Activated T-helper 1 cell treated with anti-CD3 and anti-CD28 coated beads, Interleukin-12 subunit alpha, Interleukin-12 subunit beta, Interleukin-2, Interleukin-4 antibody, amounts not matched to agents 30 ng/mL and 10 ng/mL and 1 ng/mL, durations not matched to agents 14 hours and 24 hours and 36 hours (primary cell): ENCODE results near the gene MTSS2. TPM values are rescaled to one million over a fixed set of nuclear protein-coding genes. Genes with fewer than 3 reads are reported as not detected.

Experiments used
- DNase-seq: peaks from one replicate; pipeline ENCODE4 v3.0.0; 2021; ENCODE audit warnings: low spot score
- H3K27ac Mint-ChIP-seq: one replicate; pipeline ENCODE4 v1.8.0; 2021; ENCODE audit warnings: mild to moderate bottlenecking, mixed read lengths
- H3K27me3 Mint-ChIP-seq: one replicate; pipeline ENCODE4 v1.8.0; 2022; ENCODE audit warnings: mild to moderate bottlenecking, moderate library complexity, mixed read lengths; ENCODE audit not compliant: insufficient read depth
- H3K36me3 Mint-ChIP-seq: one replicate; pipeline ENCODE4 v1.8.0; 2021; ENCODE audit warnings: low read depth, mixed read lengths
- H3K4me1 Mint-ChIP-seq: one replicate; pipeline ENCODE4 v1.8.0; 2021; ENCODE audit warnings: low read depth, mixed read lengths
- H3K4me3 Mint-ChIP-seq: one replicate; pipeline ENCODE4 v1.8.0; 2021; ENCODE audit warnings: mild to moderate bottlenecking, moderate library complexity, mixed read lengths
- H3K9me3 Mint-ChIP-seq: one replicate; pipeline ENCODE4 v1.8.0; 2021; ENCODE audit warnings: mixed read lengths
- intact Hi-C: fragments of 100-400 bp; cut with micrococcal nuclease; formaldehyde crosslinking; loops from one replicate; pipeline ENCODE4 v1.15.1; 2024
- total RNA-seq: library from RNA; stranded (reverse); gene quantifications from 2 replicates; pipeline ENCODE4 v1.2.3, GENCODE V29; 2022

Gene MTSS2
- total RNA-seq, 1 donor from 2014 or later: 2.0 TPM

DNA sequence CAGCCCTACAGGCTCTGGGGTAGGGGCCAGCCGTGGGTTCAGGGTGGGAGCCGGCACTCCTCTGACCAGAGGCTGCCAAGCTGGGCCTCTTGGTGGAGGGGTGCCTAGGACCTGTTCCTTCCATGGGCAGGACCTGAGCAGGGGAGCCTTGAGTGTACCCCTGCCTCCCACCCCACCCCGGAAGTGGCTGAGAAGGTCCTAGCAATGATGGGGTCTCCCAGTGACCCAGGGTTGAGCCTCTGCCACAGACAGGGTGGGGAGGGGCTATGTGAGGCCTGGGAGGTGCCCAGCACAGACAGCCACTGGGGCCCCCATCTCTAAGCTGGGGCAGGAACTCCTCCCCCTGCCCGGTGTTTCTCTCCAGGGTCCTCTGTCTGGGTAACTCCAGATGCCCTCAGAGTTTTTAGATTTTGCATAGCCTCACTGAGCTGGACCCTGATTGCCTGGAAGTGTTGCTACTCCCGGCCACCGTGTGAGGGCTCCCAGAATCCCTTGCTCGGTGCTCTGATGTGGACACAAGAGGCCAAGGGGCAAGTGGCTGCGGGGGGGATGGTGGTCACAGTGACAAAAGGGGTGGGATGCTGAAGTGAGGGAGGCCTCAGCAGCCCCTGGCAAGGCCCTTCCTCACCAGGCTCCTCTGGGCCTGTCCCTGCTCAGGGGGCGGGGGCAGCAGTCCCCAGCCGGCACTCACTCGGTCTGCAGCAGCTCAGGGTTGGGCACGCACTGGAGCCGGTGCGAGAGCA is 6.4 kb upstream of the MTSS2 start:
- peaks cover 2% of the 10 kb centered on the region for H3K36me3 Mint-ChIP-seq
- peaks cover 13% of the 10 kb centered on the region for H3K4me1 Mint-ChIP-seq
- H3K4me3 Mint-ChIP-seq: no peak overlapping the region
- no peak overlapping the region for H3K27ac Mint-ChIP-seq
- DNase-seq: no peak
- intact Hi-C loops: no loop called here
- no peaks in the 10 kb centered on the region for H3K9me3 Mint-ChIP-seq
- peaks cover 3% of the 10 kb centered on the region for H3K27me3 Mint-ChIP-seq

DNA sequence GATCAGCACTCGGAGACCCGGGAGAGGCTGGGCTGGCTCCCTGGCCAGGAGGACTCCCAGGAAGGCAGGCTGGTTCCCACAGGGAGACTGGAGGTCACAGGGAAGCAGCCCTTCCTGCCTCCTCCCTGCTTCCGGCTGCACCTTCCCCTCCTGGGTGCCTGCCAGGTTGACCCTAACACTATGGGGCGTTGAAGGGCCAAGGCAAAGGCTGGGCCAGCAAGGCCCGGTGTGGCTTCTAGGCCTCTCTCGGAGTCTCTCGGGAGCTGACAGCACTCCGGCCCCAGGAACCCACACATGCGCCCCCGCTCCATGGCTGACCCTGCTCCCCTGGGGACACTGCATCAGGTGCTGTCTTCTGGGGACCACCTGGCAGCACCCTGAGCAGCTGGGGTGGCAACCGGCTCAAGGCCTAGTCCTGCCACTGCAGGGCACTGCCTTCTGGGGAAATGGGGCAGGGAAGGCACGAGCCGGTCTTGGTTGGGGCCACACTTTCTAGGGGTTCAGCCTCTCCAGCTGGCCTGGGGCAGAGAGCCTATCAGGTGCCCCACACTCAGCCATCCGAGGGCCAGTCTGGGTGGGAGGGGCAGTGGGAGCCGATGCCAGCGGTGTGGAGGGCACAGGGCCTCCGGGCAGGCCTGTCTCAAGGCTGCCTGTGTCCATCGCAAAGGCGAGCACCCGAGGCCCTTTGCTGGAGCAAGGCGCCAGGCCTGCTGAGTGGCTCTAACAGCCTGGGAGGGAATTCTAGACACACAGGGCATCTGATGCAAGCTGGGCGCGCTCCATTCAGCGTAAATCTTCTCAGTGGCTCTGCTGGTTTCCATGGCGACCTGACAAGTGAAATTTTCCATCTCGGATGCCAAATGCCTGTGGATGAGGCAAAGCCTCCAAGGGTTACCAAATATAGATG is 5.6 kb upstream of the MTSS2 start:
- H3K4me3 Mint-ChIP-seq: no peak overlapping the region

DNA sequence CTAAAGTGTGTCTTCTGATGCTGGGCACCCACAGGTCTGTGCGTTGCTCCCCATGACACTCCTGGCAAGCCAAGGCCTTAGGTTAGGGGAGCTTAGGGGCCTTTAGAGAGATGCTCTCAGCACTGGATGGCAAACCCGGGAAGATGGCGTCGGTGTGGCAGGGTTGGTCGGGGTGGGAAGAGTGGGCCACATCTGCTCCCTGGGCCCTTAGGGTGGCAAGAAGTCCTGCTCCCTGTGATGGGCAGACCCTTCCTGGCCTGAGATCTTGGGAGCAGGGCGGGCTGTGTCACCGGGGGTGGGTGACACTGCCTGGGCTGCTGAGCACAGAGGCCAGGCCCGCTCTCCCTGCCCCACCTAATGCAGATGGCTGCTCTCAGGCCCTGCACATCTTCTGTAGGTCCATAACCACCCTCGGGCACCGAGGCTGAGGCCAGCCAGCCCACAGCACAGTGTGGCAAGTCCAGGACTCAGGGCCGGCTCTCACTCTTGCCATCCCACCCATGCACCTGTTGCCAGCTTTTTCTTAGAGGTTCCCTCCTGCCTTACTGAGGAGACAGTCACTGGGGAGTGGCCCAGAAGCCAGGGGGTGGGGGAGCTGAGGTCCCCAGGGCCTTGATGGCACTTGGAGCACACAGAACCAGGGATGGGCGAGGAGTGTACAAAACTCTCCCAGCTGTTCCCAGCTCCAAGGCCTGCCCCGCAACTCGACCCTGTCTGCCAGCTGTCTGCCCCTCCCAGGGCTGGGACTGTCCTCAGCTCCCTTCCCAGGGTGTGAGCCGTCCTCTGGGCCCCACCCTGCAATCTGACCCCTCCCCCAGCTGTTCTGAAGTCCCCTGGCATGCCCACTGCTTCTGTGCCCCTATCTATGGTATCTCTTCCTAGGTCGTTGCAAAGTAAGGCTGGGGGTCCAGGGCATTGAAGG is 4.4 kb upstream of the MTSS2 start:
- H3K27me3 Mint-ChIP-seq: peaks cover 10% of the 10 kb centered on the region
- no peaks in the 10 kb centered on the region for H3K9me3 Mint-ChIP-seq
- H3K4me1 Mint-ChIP-seq: peaks cover 2% of the 10 kb centered on the region
- no peak overlapping the region for H3K4me3 Mint-ChIP-seq
- DNase-seq: no peak
- intact Hi-C loops: no loop called here
- H3K36me3 Mint-ChIP-seq: peaks cover under 1% of the 10 kb centered on the region
- no peak overlapping the region for H3K27ac Mint-ChIP-seq

More for the DNA sequence above, 5.6 kb upstream of the MTSS2 start:
- peaks cover 9% of the 10 kb centered on the region for H3K4me1 Mint-ChIP-seq
- no peak for DNase-seq
- H3K9me3 Mint-ChIP-seq: no peaks in the 10 kb centered on the region
- intact Hi-C loops: no loop called here
- peaks cover 6% of the 10 kb centered on the region for H3K27me3 Mint-ChIP-seq
- no peak overlapping the region for H3K27ac Mint-ChIP-seq
- peaks cover 2% of the 10 kb centered on the region for H3K36me3 Mint-ChIP-seq

DNA sequence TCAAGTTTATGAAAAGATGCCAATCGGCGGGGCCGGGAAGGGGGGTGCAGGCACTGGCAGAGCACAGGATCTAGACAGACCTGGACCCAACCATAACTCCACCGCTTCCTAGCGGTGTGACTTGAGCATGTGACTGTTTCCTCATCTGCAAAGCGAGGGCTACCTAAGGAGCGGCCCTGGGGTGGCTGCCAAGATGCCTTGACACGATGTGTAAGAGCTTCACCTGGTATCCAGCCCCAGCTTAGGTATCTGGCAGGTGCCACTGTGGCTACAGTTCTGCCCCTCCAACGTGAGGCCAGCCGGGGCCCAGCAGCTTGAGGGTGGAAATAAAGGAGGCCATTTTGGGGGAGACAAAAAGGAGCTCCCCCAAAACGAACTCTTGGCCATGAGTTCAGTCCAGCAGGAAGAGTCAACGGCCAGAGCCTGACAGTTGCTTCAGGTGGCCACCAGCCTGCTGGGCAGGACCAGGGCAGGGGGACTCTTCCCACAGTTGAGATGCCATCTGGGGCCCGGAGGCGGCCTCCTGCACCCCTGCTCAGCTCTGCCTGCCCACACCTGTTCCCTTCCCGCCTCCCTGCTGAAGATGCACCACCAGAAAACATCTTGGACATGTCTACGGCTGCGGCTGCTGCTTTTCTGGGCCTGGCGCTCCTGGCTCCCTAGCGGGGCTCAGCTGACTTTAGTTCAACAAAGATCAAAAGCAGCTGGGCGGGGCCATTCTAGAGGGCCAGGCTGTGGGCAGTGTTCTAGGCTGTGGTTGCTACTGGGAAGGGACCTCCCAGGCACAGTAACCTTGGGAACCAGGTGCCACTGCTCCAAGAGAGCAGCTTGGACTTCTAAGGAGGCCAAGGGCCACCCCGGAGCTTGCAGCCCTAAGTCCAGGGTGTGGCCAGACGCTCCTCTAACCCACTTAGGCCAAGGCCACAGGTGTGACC is 3.4 kb upstream of the MTSS2 start:
- Mint-ChIP-seq H3K4me3 (no peak overlapping the region), H3K4me1 (no peaks in the 10 kb centered on the region), H3K9me3 (no peaks in the 10 kb centered on the region), H3K36me3 (no peaks in the 10 kb centered on the region), H3K27me3 (peaks cover 16% of the 10 kb centered on the region), H3K27ac (no peak overlapping the region)
- no peak for DNase-seq
- intact Hi-C loops: no loop called here

DNA sequence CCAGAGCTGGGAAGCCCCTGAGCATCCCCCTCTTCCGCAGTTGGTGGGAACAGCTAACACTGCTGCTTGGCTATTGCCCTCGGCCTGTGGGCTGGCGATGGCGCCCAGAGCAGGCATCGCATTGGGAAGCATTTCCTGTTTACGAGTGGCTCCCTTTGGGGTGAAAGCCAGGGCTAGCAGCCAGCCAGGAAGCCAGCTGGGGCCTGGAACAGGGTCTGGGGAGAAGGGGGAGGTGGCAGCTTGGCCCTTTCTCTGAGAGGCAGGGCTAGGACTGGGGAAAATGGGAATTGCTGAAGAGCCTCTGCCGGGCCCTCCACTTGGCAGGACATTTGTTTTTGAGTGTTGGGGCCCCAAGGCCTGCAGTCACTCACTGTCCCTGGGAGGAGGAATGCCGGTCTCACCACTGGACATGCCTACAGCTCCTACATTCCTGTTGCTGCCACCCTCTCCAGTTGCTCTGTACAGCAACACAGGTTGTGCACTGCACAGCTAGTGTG is 2.4 kb upstream of the MTSS2 start:
- peaks cover 20% of the 10 kb centered on the region for H3K27me3 Mint-ChIP-seq
- no peak overlapping the region for H3K4me3 Mint-ChIP-seq
- no peak for DNase-seq
- no peaks in the 10 kb centered on the region for H3K4me1 Mint-ChIP-seq
- no peak overlapping the region for H3K27ac Mint-ChIP-seq
- no peaks in the 10 kb centered on the region for H3K36me3 Mint-ChIP-seq
- intact Hi-C loops: no loop called here
- H3K9me3 Mint-ChIP-seq: no peaks in the 10 kb centered on the region

DNA sequence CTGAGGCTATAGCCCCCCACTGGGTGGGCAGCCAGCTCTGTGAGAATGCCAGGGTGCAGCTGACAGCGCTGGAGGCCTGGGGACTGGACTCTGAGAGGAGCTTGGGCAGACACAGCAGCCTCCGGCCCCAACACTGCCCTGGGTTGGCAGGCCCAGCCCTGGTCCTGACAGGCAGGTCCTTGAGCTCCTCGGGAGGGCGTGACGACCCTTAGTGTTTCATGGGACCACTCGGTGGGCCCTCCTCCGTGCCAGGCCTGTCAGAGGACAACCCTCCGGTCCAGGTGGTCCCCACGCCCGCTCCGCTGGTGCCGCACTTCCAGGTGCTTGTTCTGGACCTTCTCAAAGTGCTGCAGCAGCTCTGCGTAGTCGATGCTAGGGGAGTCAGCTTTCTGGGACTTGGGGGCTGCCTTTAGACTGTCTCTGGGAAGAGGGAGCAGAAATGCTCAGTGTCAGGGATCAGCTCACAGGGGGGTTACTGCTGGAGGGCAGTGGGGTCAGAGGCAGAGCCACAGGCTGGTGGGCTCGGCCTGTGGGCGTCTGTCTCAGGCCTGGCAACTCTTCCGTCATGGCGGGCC is 1.9 kb upstream of the MTSS2 start:
- intact Hi-C loops: loop anchor here (2.0 kb wide), 1 partner anchor 51 kb away; no protein-coding TSS in a partner anchor
- H3K9me3 Mint-ChIP-seq: no peaks in the 10 kb centered on the region
- peaks cover 20% of the 10 kb centered on the region for H3K27me3 Mint-ChIP-seq
- DNase-seq: no peak
- no peaks in the 10 kb centered on the region for H3K4me1 Mint-ChIP-seq
- H3K36me3 Mint-ChIP-seq: no peaks in the 10 kb centered on the region
- H3K27ac Mint-ChIP-seq: no peak overlapping the region
- H3K4me3 Mint-ChIP-seq: no peak overlapping the region

DNA sequence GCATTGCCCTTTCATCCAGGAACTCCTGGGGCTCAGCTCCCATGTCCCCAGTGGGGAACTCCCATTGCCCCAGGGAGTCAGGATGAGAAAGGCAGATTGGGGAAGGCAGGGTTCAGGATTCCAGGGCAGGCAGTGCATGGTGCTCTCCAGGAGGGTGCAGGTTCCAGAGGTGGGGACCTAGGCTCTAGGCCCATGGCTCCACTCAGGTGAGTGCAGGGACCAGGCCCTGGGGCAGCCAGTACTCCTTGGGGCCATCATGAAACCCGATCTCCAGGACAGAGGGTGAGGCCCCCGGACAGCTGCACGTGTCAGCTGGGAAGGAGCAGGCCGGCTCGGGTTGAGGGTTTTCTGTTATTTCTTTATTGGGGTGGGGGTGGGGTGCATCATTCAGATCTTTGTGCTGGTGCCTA is 1.3 kb upstream of the MTSS2 start:
- DNase-seq: no peak
- Mint-ChIP-seq H3K27ac (no peak overlapping the region), H3K27me3 (peaks cover 25% of the 10 kb centered on the region), H3K4me3 (no peak overlapping the region), H3K4me1 (no peaks in the 10 kb centered on the region), H3K9me3 (no peaks in the 10 kb centered on the region), H3K36me3 (no peaks in the 10 kb centered on the region)
- intact Hi-C loops: loop anchor here (2.0 kb wide), 1 partner anchor 52 kb away; no protein-coding TSS in a partner anchor

DNA sequence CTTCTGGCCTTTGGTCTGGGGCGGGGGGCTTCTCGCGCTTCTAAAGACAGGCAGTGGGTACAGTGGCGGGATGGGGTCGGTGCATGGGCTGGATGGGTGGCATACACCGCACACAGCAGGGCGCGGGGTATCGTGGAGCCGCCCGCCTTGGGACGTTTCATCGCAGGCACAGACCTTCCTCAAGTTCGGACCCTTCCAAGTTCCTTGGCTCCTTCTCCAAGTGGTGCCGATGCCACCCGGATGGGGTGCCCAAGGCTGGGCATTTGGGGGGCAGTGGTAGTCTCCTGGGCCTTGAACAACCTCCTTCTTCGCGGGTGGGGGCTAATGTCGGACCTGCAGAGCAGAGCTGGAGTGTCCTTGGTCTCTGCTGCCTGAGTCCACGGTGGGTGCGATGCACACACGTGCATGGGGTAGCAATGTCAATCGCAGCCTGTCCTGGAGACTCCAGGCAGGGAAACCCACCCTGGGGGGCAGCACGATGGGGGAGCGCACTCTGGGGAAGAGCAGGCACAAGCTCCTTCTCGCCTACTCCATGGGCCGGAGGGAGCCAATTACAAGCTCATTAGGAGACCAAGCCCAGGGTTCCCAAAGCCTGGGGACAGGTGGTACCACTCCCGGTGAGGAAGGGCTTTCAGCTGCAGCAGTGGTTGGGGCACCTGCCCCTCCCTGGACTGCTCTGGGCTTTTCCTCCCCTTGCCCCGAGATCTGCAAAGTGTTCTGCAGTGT is 686 bp upstream of the MTSS2 start:
- H3K36me3 Mint-ChIP-seq: no peaks in the 10 kb centered on the region
- H3K27me3 Mint-ChIP-seq: peaks cover 25% of the 10 kb centered on the region
- H3K4me1 Mint-ChIP-seq: no peaks in the 10 kb centered on the region
- no peak overlapping the region for H3K4me3 Mint-ChIP-seq
- intact Hi-C loops: loop anchor here (2.0 kb wide), 1 partner anchor 52 kb away; no protein-coding TSS in a partner anchor
- DNase-seq: no peak
- no peaks in the 10 kb centered on the region for H3K9me3 Mint-ChIP-seq
- no peak overlapping the region for H3K27ac Mint-ChIP-seq

DNA sequence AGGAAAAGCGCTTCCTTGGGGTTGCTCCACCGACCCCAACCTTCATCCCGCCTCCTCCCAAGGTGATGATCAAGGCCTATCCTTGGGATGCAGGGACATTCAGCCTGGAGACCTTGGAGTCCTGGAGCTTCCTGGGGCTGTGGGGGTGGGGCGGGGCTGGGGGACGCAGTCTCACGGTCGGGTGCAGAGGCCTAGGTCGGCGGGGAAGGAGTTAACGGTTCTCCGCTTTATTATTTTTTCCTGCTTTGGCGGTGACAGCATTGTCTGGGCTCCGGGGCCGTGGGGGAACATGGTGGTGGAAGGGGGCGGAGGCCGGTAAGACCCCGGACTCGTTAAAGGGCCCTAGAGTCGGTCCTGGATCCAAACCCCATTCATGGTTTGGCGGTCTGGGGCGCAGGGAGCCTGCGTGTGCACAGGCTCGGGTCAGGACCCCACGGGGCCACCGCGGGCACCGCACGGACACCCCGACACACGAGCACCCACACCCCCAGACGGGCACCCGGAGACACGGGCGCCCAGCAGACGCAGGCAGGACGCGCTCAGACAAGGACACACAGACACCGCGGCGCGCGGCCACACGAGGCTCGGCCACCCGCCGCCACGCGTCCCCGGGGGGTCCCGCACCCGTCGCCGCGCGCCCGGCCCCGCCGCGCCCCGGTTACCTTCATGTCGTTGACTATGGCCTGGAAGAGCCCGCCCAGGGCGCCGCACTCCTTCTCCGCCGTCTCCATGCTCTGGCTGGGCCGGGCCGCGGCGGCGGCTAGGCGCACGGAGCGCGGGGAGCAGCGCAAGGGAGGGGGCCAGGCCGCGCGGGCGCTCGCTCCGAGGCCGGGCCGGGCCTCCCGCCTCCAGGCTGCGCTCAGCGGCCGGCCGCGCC is 554 bp downstream of the MTSS2 start:
- H3K27ac Mint-ChIP-seq: no peak overlapping the region
- no peak overlapping the region for H3K4me3 Mint-ChIP-seq
- no peaks in the 10 kb centered on the region for H3K4me1 Mint-ChIP-seq
- no peaks in the 10 kb centered on the region for H3K36me3 Mint-ChIP-seq
- DNase-seq: no peak
- no peaks in the 10 kb centered on the region for H3K9me3 Mint-ChIP-seq
- H3K27me3 Mint-ChIP-seq: peaks cover 25% of the 10 kb centered on the region
- intact Hi-C loops: no loop called here
